AG04450 (cell line): Measurements from ENCODE around the gene MAP4K5. TPM values are rescaled to one million over a fixed set of nuclear protein-coding genes. Genes with fewer than 3 reads are reported as not detected.
A peak's percentile ranks its signal among the peaks of the same experiment; 100 is the strongest.

Experiments used
- CTCF ChIA-PET: fragments of 300-600, 350-600 bp; formaldehyde crosslinking; extraction: SDS; loops from one replicate; lab custom pipeline; 2022; ENCODE audit warnings: antibody characterized with exemption, inconsistent platforms; lab: Charles Lee
- POLR2A ChIA-PET: fragments of 350-600 bp; formaldehyde crosslinking; extraction: SDS; loops from one replicate; lab custom pipeline; 2021; ENCODE audit warnings: antibody characterized with exemption, inconsistent platforms; lab: Yijun Ruan, JAX
- DNase-seq: peaks from one replicate; pipeline ENCODE4 v3.0.0-alpha.2; 2011; ENCODE audit warnings: low read depth, low spot score
- H3K27ac ChIP-seq: one replicate; pipeline ENCODE4 v1.5.1; 2012; ENCODE audit warnings: low read depth, low read length, control low read depth
- H3K27me3 ChIP-seq: one replicate; pipeline ENCODE4 v1.6.0; 2012; ENCODE audit warnings: low read length; ENCODE audit not compliant: control insufficient read depth, insufficient read depth
- H3K4me3 ChIP-seq: 2 replicates; pipeline ENCODE4 v1.5.1; 2011; ENCODE audit warnings: mild to moderate bottlenecking, low read depth, low read length, control low read depth
- H3K9me3 ChIP-seq: 2 replicates; pipeline ENCODE4 v1.5.1; 2012; ENCODE audit warnings: low read length; ENCODE audit not compliant: control insufficient read depth, insufficient read depth
- CTCF ChIP-seq: IDR thresholded peaks from 2 replicates; pipeline ENCODE4 v1.5.1; 2011; ENCODE audit warnings: low read depth, low read length, control low read depth, inconsistent platforms
- polyA plus RNA-seq: library from polyadenylated mRNA; depleted of rRNA; stranded (reverse); fragments of >200 nt; gene quantifications from 2 replicates; pipeline ENCODE4 v1.2.3, GENCODE V29; 2011

MAP4K5 gene
- polyA plus RNA-seq, 1 experiment: 35.4 TPM

GRCh38 chr14:50452979-50453705 is 79.2 kb downstream of the MAP4K5 start:
- POLR2A ChIA-PET: interaction anchor here (0.9 to 1.1 kb wide), 3 partner anchors 52 to 117 kb away, joined by 3 to 5 read pairs (median 3); no protein-coding TSS in a partner anchor
- CTCF ChIA-PET: interaction anchor here (0.7 kb wide), 1 partner anchor 404 kb away, joined by 3 read pairs; no protein-coding TSS in a partner anchor

DNA sequence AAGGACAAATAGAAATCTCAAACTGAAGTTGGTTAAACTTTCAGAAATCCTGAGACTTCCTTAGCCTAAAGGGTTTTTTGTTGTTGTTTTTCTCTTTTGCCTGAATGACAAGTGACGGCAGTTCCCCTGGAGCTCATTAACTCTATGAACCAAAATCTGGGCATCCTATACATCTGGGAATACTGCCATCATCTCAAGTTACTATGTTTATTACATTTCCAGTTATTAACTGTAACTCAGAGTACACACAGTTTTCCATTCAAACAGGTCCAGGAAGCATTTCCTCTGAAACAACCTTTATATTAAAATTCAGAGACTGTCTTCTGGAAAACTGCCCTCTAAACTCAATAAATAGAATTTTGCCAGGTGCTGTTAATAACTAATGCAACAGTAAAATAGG is 80.1 kb downstream of the MAP4K5 start:
- TF ChIP-seq CTCF: no peak
- ChIA-PET POLR2A (no interaction called here), CTCF (no interaction called here)
- no peaks in the 10 kb centered on the region for H3K27me3 ChIP-seq
- DNase-seq: no peak
- no peak overlapping the region for H3K27ac ChIP-seq
- no peak overlapping the region for H3K4me3 ChIP-seq
- no peaks in the 10 kb centered on the region for H3K9me3 ChIP-seq

More at GRCh38 chr14:50452979-50453705, 79.2 kb downstream of the MAP4K5 start:
- no peak for TF ChIP-seq CTCF
- Histone ChIP-seq H3K27ac (peak overlapping the region; percentile 23), H3K27me3 (no peaks in the 10 kb centered on the region), H3K9me3 (no peaks in the 10 kb centered on the region), H3K4me3 (no peak overlapping the region)
- DNase-seq: peak; percentile 59

DNA sequence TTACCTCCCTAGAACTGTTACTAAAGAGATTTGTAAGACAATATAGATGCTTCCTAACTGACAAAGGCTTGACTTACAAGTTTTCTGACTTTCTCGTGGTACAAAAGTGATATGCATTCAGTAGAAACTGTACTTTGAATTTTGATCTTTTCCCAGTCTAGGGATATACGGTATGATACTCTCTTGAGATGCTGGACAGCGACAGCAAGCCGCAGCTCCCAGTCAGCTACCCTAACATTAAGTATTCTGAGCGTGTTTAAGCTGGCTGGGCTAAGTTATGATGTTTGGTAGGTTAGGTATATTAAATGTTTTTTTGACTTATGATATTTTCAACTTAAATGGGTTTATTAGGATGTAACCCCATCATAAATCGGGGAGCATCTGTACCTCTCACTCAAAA is 80.5 kb downstream of the MAP4K5 start:
- POLR2A ChIA-PET: no interaction called here
- Histone ChIP-seq H3K27ac (no peak overlapping the region), H3K9me3 (no peaks in the 10 kb centered on the region), H3K4me3 (no peak overlapping the region), H3K27me3 (no peaks in the 10 kb centered on the region)
- TF ChIP-seq CTCF: no peak
- no peak for DNase-seq
- CTCF ChIA-PET: no interaction called here

DNA sequence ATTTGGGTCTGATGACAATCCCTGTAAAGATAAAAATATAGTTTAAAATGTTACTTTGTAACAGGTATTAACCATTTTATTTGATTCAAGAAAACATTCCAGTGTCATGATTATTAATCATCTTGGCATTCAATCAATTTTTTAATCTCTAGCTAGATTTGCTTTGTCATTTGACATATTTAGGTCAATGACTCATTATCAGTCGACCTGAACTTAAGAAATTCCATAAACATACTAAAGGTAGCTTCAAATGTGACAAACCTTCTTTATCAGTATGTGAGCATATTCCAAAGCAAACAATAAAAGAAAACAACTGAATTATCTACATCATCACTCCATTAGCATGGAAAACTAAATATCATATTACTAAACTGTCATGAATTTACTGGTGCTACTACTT is 84.9 kb downstream of the MAP4K5 start:
- Histone ChIP-seq H3K27me3 (no peaks in the 10 kb centered on the region), H3K4me3 (no peak overlapping the region), H3K9me3 (no peaks in the 10 kb centered on the region), H3K27ac (no peak overlapping the region)
- no peak for DNase-seq
- ChIA-PET CTCF (no interaction called here), POLR2A (interaction anchor here (0.6 kb wide), 1 partner anchor 23 kb away, joined by 4 read pairs; no protein-coding TSS in a partner anchor)
- TF ChIP-seq CTCF: no peak

- TF ChIP-seq CTCF: no peak
- Histone ChIP-seq H3K4me3 (no peak overlapping the region), H3K27ac (no peak overlapping the region), H3K27me3 (no peaks in the 10 kb centered on the region), H3K9me3 (no peaks in the 10 kb centered on the region)
- CTCF ChIA-PET: no interaction called here
- POLR2A ChIA-PET: no interaction called here
- DNase-seq: no peak
These were observed 97.8 kb downstream of the MAP4K5 start for GRCh38 chr14:50434528-50434927.
